ENCODE data around the gene AKAP14. TPM values are rescaled to one million over a fixed set of nuclear protein-coding genes. Genes with fewer than 3 reads are reported as not detected.
"Not testable (repeated sequence)": the region's sequence is repeated elsewhere in the genome, so short reads cannot be mapped to it uniquely, and the experiment has no call there.

The AKAP14 gene
- total RNA-seq, 1 donor from 2014 or later, result not detected

DNA sequence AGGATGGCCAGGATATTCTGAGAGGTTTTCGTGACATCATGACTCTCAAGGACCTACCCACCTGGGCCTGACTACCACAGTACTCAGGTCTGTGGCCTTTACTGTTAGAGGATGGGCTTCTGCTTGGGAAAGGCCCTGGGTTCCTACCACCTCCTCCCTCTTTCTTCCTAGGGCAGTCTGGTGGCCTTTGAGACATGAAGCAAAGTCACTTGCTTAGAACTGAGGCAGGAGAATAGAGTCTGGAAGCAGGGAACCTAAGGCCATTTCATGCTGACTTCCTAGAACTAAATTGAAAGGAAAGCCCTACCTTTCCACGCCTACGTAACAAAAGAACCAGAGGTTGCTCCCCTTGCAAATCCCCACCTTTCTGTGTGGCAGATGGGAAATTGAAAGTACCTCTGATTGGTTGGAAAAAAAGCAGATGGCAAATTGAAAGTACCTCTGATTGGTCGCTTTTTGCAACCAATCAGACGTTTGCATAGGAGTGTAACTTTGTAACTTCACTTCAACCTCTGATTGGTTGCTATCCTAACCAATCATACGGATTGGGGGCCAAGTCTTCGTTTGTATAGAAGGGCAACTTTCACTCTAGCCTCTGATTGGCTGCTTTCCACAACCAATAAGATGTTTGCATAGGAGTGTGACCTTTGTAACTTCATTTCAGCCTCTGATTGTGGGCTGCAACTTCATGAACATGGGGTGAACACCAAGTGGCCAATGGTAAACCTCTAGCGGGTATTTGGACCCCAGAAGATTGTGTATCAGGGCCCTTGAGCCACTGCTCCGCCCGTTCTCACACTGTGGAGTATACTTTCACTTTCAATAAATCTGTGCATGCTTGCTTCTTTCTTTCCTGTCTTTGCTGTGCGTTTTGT, 9.9 kb upstream of the AKAP14 start:
- H3K9me3 Mint-ChIP-seq (ENCODE audit: low read depth), result peaks cover 5% of the 10 kb centered on the region
- H3K4me1 Mint-ChIP-seq (ENCODE audit: low read depth), result no peaks in the 10 kb centered on the region
- no peak for DNase-seq (ENCODE audit: low spot score, unreplicated experiment)
- no peaks in the 10 kb centered on the region for H3K27me3 Mint-ChIP-seq
- H3K36me3 Mint-ChIP-seq (ENCODE audit: insufficient read depth), result no peaks in the 10 kb centered on the region
- no peak overlapping the region for H3K27ac Mint-ChIP-seq
- TF ChIP-seq, protein P1, sequence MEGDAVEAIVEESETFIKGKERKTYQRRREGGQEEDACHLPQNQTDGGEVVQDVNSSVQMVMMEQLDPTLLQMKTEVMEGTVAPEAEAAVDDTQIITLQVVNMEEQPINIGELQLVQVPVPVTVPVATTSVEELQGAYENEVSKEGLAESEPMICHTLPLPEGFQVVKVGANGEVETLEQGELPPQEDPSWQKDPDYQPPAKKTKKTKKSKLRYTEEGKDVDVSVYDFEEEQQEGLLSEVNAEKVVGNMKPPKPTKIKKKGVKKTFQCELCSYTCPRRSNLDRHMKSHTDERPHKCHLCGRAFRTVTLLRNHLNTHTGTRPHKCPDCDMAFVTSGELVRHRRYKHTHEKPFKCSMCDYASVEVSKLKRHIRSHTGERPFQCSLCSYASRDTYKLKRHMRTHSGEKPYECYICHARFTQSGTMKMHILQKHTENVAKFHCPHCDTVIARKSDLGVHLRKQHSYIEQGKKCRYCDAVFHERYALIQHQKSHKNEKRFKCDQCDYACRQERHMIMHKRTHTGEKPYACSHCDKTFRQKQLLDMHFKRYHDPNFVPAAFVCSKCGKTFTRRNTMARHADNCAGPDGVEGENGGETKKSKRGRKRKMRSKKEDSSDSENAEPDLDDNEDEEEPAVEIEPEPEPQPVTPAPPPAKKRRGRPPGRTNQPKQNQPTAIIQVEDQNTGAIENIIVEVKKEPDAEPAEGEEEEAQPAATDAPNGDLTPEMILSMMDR (IDR thresholded peaks at IDR 0.05; ENCODE audit: unreplicated experiment), result no peak
- H3K4me3 Mint-ChIP-seq (ENCODE audit: low read depth), result no peak overlapping the region

DNA sequence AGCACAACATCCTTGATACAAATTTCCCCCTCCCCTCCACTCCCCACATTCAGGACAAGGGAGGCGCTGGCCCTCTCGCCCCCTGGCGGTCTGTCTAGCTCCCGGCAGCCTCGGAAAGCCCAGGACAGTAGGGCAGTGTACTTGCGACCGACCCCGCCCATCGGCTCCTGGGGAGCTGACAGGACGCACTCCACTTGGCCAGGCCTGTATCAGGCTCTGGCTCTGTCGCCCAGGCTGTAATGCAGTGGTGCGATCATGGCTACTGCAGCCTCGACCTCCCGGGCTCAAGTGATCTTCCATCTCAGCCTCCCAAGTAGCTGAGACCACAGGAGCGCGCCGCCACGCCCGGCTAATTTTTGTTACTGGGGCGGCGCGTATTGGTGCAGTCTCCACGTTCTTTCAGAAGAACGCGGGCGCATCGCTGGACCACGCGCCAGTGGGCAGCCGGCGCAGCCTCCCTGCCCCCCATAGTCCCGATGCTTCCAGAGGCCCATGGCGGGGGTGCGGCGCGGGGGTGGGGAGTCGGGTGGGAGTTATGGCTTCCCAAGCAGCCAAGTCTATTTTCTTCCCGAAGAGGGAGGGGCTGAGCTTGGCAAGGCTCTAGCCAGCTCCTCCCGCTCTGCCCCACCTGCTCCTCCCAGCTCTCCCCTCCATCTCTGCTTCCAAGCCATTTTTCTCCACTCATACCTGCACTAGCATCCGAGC, 7.8 kb upstream of the AKAP14 start:
- Mint-ChIP-seq H3K4me1 (ENCODE audit: low read depth) (no peaks in the 10 kb centered on the region), H3K27me3 (no peaks in the 10 kb centered on the region), H3K9me3 (ENCODE audit: low read depth) (peaks cover 8% of the 10 kb centered on the region), H3K27ac (no peak overlapping the region), H3K36me3 (ENCODE audit: insufficient read depth) (no peaks in the 10 kb centered on the region), H3K4me3 (ENCODE audit: low read depth) (peak overlapping the region; percentile 63)
- DNase-seq (ENCODE audit: low spot score, unreplicated experiment), result peak; percentile 52
- TF ChIP-seq, protein P1 (IDR thresholded peaks at IDR 0.05; ENCODE audit: unreplicated experiment), result peak; percentile 65

DNA sequence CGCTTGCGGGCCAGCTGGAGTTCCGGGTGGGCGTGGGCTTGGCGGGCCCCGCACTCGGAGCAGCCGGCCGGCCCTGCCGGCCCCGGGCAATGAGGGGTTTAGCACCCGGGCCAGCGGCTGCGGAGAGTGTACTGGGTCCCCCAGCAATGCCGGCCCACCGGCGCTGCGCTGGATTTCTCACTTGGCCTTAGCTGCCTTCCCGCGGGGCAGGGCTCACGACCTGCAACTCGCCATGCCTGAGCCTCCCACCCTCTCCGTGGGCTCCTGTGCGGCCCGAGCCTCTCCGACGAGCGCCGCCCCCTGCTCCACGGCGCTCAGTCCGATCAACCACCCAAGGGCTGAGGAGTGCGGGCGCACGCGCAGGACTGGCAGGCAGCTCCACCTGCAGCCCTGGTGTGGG, 5.1 kb upstream of the AKAP14 start:
- not testable (repeated sequence) for H3K27ac Mint-ChIP-seq; DNase-seq (ENCODE audit: low spot score, unreplicated experiment); H3K4me3 Mint-ChIP-seq (ENCODE audit: low read depth); H3K9me3 Mint-ChIP-seq (ENCODE audit: low read depth); H3K4me1 Mint-ChIP-seq (ENCODE audit: low read depth); H3K36me3 Mint-ChIP-seq (ENCODE audit: insufficient read depth); H3K27me3 Mint-ChIP-seq

DNA sequence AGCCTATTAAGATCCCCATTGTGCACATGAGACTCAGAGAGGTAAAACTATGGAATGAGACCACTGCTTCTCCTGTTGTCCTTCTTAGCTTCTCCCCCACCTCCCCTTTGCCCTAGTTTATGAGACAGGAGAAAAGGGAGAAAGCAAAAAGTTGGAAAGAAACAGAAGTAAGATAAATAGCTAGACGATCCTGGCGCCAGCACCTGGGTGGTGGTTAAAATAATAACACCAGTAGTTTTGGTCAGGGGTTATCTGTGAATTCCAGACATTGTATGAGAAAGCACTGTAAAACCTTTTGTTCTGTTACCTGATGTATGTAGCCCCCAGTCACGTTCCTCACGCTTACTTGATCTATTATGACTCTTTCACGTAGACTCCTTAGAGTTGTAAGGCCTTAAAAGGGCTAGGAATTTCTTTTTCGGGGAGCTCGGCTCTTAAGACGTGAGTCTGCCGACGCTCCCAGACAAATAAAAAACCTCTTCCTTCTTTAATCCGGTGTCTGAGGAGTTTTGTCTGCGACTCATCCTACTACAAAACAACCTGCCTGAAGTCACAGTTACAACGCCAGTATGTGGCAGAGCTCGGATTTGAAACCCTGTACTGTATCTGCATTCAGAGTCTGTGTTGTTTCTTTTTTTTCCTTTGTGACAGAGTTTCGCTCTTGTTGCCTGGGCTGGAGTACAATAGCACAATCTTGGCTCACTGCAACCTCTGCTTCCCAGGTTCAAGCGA, 3.6 kb upstream of the AKAP14 start:
- not testable (repeated sequence) for H3K27me3 Mint-ChIP-seq; H3K4me3 Mint-ChIP-seq (ENCODE audit: low read depth); DNase-seq (ENCODE audit: low spot score, unreplicated experiment); H3K9me3 Mint-ChIP-seq (ENCODE audit: low read depth); H3K36me3 Mint-ChIP-seq (ENCODE audit: insufficient read depth); H3K4me1 Mint-ChIP-seq (ENCODE audit: low read depth)
- H3K27ac Mint-ChIP-seq, result peak overlapping the region; percentile 56

DNA sequence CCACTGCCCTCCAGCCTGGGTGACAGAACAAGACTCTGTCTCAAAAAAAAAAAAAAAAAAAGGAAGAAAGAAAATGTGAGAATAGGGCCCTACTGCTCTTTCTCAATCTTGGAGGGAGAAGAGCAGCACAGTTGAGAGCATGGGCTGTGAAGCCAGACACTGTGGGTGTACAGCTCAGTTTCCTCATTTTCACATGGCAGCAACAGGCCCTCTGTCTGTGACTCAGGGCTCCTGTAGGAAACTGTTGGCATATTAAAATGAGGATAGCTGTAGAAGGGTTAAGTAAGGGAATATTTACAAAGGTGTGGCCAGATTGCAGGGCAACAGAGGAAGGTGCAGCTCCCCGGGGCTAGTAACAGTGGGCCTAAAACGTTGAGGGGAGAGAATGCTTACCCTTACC, 3.4 kb downstream of the AKAP14 start:
- Mint-ChIP-seq H3K27me3 (no peaks in the 10 kb centered on the region), H3K36me3 (ENCODE audit: insufficient read depth) (no peaks in the 10 kb centered on the region), H3K4me1 (ENCODE audit: low read depth) (peaks cover 2% of the 10 kb centered on the region), H3K27ac (no peak overlapping the region), H3K4me3 (ENCODE audit: low read depth) (no peak overlapping the region), H3K9me3 (ENCODE audit: low read depth) (peaks cover 9% of the 10 kb centered on the region)
- DNase-seq (ENCODE audit: low spot score, unreplicated experiment), result no peak
- TF ChIP-seq, protein P1 (IDR thresholded peaks at IDR 0.05; ENCODE audit: unreplicated experiment), result no peak

DNA sequence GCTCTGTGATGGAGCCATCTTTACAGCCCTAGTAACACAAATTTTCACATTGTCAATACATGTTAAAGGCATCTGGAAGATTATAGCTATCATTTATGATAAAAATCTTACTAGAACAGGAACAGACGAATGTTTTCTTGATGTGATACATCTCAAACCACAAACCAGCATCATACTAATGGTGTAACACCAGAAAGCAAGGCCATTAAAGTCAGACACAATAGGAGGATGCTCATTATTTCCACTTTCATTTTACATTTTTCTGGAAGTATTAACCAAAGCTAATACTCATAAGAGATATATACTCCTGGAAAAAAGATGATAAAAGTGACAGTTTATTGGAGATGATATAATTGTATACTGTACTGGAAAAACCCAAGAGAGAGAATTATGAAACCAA, 5.3 kb downstream of the AKAP14 start:
- DNase-seq (ENCODE audit: low spot score, unreplicated experiment), result no peak
- no peaks in the 10 kb centered on the region for H3K27me3 Mint-ChIP-seq
- H3K27ac Mint-ChIP-seq, result no peak overlapping the region

More for the DNA sequence above, 5.3 kb downstream of the AKAP14 start:
- Mint-ChIP-seq H3K9me3 (ENCODE audit: low read depth) (peaks cover 13% of the 10 kb centered on the region), H3K36me3 (ENCODE audit: insufficient read depth) (no peaks in the 10 kb centered on the region), H3K4me1 (ENCODE audit: low read depth) (no peaks in the 10 kb centered on the region), H3K4me3 (ENCODE audit: low read depth) (no peak overlapping the region)
- TF ChIP-seq, protein P1 (IDR thresholded peaks at IDR 0.05; ENCODE audit: unreplicated experiment), result no peak
